CD4-positive, CD25-positive, alpha-beta regulatory T cell (primary cell): ENCODE results near the gene PPARGC1A. TPM values are rescaled to one million over a fixed set of nuclear protein-coding genes. Genes with fewer than 3 reads are reported as not detected.

ENCODE experiments used
- ATAC-seq, 2 donors: fragments of 150-1000 bp; cut with Tn5 transposase; one replicate each; pipeline ENCODE4 v1.10.0; 2021; ENCODE audit warnings: low read depth in 2 of 2, moderate number of reproducible peaks in 2 of 2, moderate library complexity in 1 of 2
- DNase-seq, 3 donors: peaks; one replicate each; pipeline versions ENCODE4 v3.0.0 to v3.0.0-alpha.2; 2012 to 2022; ENCODE audit warnings: mixed read lengths in 1 of 3
- H3K27ac ChIP-seq: one replicate; pipeline ENCODE4 v1.7.0; 2013; ENCODE audit warnings: mild to moderate bottlenecking, low read length; ENCODE audit not compliant: insufficient read depth, poor library complexity, severe bottlenecking
- H3K27me3 ChIP-seq: one replicate; pipeline ENCODE4 v1.7.0; 2013; ENCODE audit warnings: low read length; ENCODE audit not compliant: control insufficient read depth, insufficient read depth
- H3K36me3 ChIP-seq: one replicate; pipeline ENCODE4 v1.7.0; 2013; ENCODE audit warnings: mild to moderate bottlenecking, low read length, moderate library complexity; ENCODE audit not compliant: control insufficient read depth, insufficient read depth
- H3K4me1 ChIP-seq: 2 replicates; pipeline ENCODE4 v1.7.0; 2013; ENCODE audit warnings: mild to moderate bottlenecking, low read length; ENCODE audit not compliant: insufficient read depth, control insufficient read depth, poor library complexity, severe bottlenecking
- H3K4me3 ChIP-seq: one replicate; pipeline ENCODE4 v1.7.0; 2013; ENCODE audit warnings: low read depth, mild to moderate bottlenecking, low read length, moderate library complexity
- H3K9me3 ChIP-seq, 2 experiments: 1 replicate in 1 of 2; 2 replicates in 1 of 2; pipeline ENCODE4 v1.7.0; 2013; ENCODE audit warnings: low read length in 2 of 2, mild to moderate bottlenecking in 1 of 2, moderate library complexity in 1 of 2; ENCODE audit not compliant: control insufficient read depth in 2 of 2
- H3K27ac Mint-ChIP-seq, 3 donors: one replicate each; pipeline ENCODE4 v1.8.0; 2020 to 2022; ENCODE audit warnings: mild to moderate bottlenecking in 3 of 3, mixed read lengths in 3 of 3, moderate library complexity in 2 of 3
- H3K27me3 Mint-ChIP-seq: one replicate; pipeline ENCODE4 v1.8.0; 2022; ENCODE audit warnings: mild to moderate bottlenecking, mixed read lengths
- H3K36me3 Mint-ChIP-seq: one replicate; pipeline ENCODE4 v1.8.0; 2020; ENCODE audit warnings: mixed read lengths
- H3K4me1 Mint-ChIP-seq, 4 donors: one replicate each; pipeline ENCODE4 v1.8.0; 2020 to 2022; ENCODE audit warnings: mixed read lengths in 4 of 4, mild to moderate bottlenecking in 1 of 4
- H3K4me3 Mint-ChIP-seq, 4 donors: one replicate each; pipeline ENCODE4 v1.8.0; 2020 to 2022; ENCODE audit warnings: mild to moderate bottlenecking in 4 of 4, mixed read lengths in 4 of 4, moderate library complexity in 3 of 4
- H3K9me3 Mint-ChIP-seq, 7 donors: one replicate each; pipeline ENCODE4 v1.8.0; 2020 to 2022; ENCODE audit warnings: mixed read lengths in 7 of 7, mild to moderate bottlenecking in 3 of 7, moderate library complexity in 2 of 7
- polyA plus RNA-seq, 4 donors: library from polyadenylated mRNA; unstranded; fragments of 300-500 nt; fragmentation: Illumina TruSeq; gene quantifications; one replicate each; pipeline ENCODE4 v1.2.3, GENCODE V29; 2021
- total RNA-seq: library from RNA; stranded (reverse); gene quantifications from one replicate; pipeline ENCODE4 v1.2.3, GENCODE V29; 2022

Gene PPARGC1A
- total and polyA plus RNA-seq, 5 donors from 2014 or later = not detected

DNA sequence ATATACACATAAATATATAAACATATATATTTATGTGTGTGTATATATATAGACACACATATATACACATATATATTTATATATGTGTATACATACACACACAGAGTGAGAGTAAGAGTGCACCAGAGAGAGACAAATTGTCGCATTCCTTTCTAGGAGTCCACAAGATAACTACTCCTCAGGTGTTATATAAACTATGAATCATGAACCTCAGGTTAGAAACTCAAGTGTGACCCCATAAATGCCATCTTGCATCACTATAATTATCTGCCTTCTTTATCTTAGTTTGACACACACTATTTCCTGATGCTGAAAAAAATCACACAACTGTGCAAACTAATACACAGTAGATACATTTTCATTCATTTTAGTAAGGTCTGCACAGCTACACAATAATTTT lies 135.2 kb downstream of the PPARGC1A start:
- Histone ChIP-seq H3K27ac (no peak overlapping the region), H3K9me3 (no peaks in the 10 kb centered on the region), H3K4me3 (no peak overlapping the region), H3K4me1 (no peaks in the 10 kb centered on the region), H3K27me3 (no peaks in the 10 kb centered on the region), H3K36me3 (no peaks in the 10 kb centered on the region)
- Mint-ChIP-seq H3K27me3 (no peaks in the 10 kb centered on the region), H3K27ac (no peak overlapping the region), H3K36me3 (no peaks in the 10 kb centered on the region), H3K4me1 (no peaks in the 10 kb centered on the region), H3K4me3 (no peak overlapping the region), H3K9me3 (peaks cover 0 to 4% (median 4%) of the 10 kb centered on the region in 7 donors)
- DNase-seq (no peak), ATAC-seq (no peak)

DNA sequence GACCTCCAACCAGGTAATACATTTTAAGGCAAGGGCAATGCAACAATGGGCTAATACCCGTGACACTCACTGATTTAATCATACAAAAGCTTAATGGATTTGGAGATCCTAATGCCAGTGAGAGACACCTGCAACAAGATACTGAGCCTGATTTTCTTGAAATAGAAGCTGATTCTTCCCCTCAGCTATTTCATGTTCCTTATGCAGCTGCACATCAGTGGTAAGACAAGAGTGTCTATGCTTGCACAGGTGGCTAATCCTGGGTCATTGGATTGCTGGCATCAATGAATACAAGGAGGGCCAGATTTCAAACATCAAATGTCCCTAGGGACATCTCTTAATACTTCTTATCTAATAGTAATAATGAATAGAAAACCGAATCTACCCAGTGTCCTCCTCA lies 139.7 kb downstream of the PPARGC1A start:
- Mint-ChIP-seq H3K27me3 (no peaks in the 10 kb centered on the region), H3K27ac (no peak overlapping the region), H3K9me3 (peaks cover 0 to 4% (median 3%) of the 10 kb centered on the region in 7 donors), H3K4me1 (no peaks in the 10 kb centered on the region), H3K36me3 (no peaks in the 10 kb centered on the region), H3K4me3 (no peak overlapping the region)
- Histone ChIP-seq H3K4me3 (no peak overlapping the region), H3K27me3 (no peaks in the 10 kb centered on the region), H3K27ac (no peak overlapping the region), H3K9me3 (no peaks in the 10 kb centered on the region), H3K36me3 (no peaks in the 10 kb centered on the region), H3K4me1 (no peaks in the 10 kb centered on the region)
- ATAC-seq (no peak), DNase-seq (no peak)

DNA sequence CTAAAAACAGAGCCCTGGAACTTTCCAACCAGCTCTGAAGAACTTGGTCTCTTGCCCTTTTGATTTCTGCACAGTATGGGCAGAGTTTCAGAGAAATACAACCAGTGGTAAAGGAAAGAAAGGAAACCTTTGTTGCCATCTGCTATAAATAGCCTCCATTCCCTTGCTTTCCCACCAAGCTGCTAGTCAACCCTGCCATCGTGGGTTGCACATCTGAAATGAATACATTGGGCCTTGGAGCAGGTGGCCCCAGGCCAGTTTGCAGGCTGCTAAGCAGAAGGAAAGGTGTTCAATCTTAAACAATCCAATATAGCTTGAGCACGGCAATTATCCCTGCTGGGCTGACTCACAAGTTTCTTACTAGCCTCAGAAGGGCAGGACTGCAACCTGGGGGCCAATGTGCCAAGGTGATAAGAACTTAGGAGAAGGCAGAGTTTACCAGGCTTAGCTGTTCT lies 142.5 kb downstream of the PPARGC1A start:
- Histone ChIP-seq H3K27ac (no peak overlapping the region), H3K27me3 (no peaks in the 10 kb centered on the region), H3K9me3 (no peaks in the 10 kb centered on the region), H3K4me3 (no peak overlapping the region), H3K36me3 (no peaks in the 10 kb centered on the region), H3K4me1 (no peaks in the 10 kb centered on the region)
- H3K4me1 Mint-ChIP-seq = no peaks in the 10 kb centered on the region
- no peaks in the 10 kb centered on the region for H3K36me3 Mint-ChIP-seq
- H3K27ac Mint-ChIP-seq = no peak overlapping the region
- DNase-seq (no peak), ATAC-seq (no peak)
- no peaks in the 10 kb centered on the region for H3K27me3 Mint-ChIP-seq
- H3K9me3 Mint-ChIP-seq = peaks cover 0 to 4% (median 4%) of the 10 kb centered on the region in 7 donors
- no peak overlapping the region for H3K4me3 Mint-ChIP-seq

DNA sequence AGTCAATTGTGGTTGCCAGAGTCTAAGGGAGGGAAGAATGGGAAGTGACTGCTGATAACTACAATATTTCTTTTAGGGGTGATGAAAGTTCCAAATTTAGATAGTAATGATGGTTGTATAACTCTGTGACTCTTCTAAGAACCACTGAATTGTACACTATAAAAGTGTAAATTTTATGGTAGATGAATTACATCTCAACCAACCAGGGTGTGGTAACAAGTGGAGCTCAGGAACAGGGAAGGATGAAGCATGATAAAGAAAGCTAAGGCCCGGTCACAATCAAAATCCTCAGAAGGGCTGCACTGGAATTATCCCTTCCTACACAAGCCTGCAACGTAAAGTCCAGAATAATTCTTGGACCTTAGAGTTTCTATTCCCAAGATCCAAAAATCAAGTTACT lies 143.2 kb downstream of the PPARGC1A start:
- H3K9me3 ChIP-seq = no peaks in the 10 kb centered on the region
- H3K27ac ChIP-seq = no peak overlapping the region
- H3K36me3 ChIP-seq = no peaks in the 10 kb centered on the region
- H3K4me3 ChIP-seq = no peak overlapping the region
- H3K27ac Mint-ChIP-seq = no peak overlapping the region
- no peaks in the 10 kb centered on the region for H3K36me3 Mint-ChIP-seq
- H3K9me3 Mint-ChIP-seq = peaks cover 0 to 4% (median 4%) of the 10 kb centered on the region in 7 donors
- H3K27me3 ChIP-seq = no peaks in the 10 kb centered on the region
- DNase-seq = no peak
- H3K4me1 ChIP-seq = no peaks in the 10 kb centered on the region
- H3K4me1 Mint-ChIP-seq = no peaks in the 10 kb centered on the region
- H3K4me3 Mint-ChIP-seq = no peak overlapping the region
- no peaks in the 10 kb centered on the region for H3K27me3 Mint-ChIP-seq
- ATAC-seq = no peak

DNA sequence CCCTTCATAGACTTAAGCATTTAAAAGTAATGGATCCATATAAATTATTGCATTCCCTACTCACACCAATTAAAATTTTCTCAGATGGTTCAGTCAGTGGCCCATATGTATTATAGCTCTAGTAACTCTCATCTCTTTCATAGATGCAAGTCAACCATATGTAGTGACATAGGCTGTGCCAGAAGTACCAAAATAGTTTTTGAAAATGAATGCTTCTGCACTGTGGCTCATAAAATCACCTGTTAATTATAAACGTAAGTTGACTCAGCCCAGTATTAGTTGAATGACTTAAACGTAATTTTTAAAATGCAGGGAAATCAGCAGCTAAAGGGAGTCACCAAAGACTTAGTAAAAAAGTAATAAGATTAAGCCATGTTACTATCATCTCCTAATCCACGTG lies 143.8 kb downstream of the PPARGC1A start:
- Mint-ChIP-seq H3K27me3 (no peaks in the 10 kb centered on the region), H3K4me3 (no peak overlapping the region), H3K9me3 (peaks cover 0 to 4% (median 2%) of the 10 kb centered on the region in 7 donors), H3K36me3 (no peaks in the 10 kb centered on the region), H3K27ac (no peak overlapping the region), H3K4me1 (no peaks in the 10 kb centered on the region)
- H3K4me3 ChIP-seq = no peak overlapping the region
- DNase-seq = no peak
- no peaks in the 10 kb centered on the region for H3K27me3 ChIP-seq
- H3K9me3 ChIP-seq = no peaks in the 10 kb centered on the region
- no peak overlapping the region for H3K27ac ChIP-seq
- no peak for ATAC-seq
- no peaks in the 10 kb centered on the region for H3K4me1 ChIP-seq
- no peaks in the 10 kb centered on the region for H3K36me3 ChIP-seq

DNA sequence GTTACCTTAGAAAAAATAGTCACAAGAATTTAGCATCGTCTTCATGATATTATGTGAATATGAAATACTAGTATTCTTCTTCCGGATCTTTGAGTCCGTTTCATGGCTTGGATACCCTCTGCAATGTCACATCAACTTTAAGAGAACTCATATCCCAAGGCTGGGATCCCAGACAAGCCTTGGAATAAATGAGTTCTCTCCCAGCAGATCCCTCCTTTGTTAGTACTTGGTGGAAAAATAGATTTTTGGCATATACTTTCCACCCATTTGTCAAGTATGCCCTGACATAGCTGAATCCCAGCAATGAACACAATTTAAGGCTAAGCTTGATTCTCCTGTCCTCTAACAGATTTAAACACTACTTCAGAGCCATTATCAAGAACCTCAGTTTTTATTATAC lies 144.5 kb downstream of the PPARGC1A start:
- H3K36me3 Mint-ChIP-seq = no peaks in the 10 kb centered on the region
- H3K4me1 Mint-ChIP-seq = no peaks in the 10 kb centered on the region
- H3K9me3 Mint-ChIP-seq = peaks cover 0 to 6% (median 0%) of the 10 kb centered on the region in 7 donors
- Histone ChIP-seq H3K9me3 (no peaks in the 10 kb centered on the region), H3K27ac (no peak overlapping the region), H3K4me1 (no peaks in the 10 kb centered on the region), H3K27me3 (no peaks in the 10 kb centered on the region), H3K4me3 (no peak overlapping the region), H3K36me3 (no peaks in the 10 kb centered on the region)
- DNase-seq = no peak
- ATAC-seq = no peak
- H3K27ac Mint-ChIP-seq = no peak overlapping the region
- no peak overlapping the region for H3K4me3 Mint-ChIP-seq
- H3K27me3 Mint-ChIP-seq = no peaks in the 10 kb centered on the region
